B cell (primary cell): ENCODE data around the gene SIRT7. TPM values are rescaled to one million over a fixed set of nuclear protein-coding genes. Genes with fewer than 3 reads are reported as not detected.
A peak's percentile ranks its signal among the peaks of the same experiment; 100 is the strongest.

Experiments used
- ATAC-seq: fragments of 200-7000 bp; cut with Tn5 transposase; one replicate; pipeline ENCODE4 v1.10.0; 2021; ENCODE audit warnings: low read depth, mild to moderate bottlenecking, moderate number of reproducible peaks, moderate library complexity
- CTCF ChIA-PET: fragments of 350-600 bp; sonication (Branson Sonifier 250); formaldehyde crosslinking; loops from one replicate; lab custom pipeline; 2021; ENCODE audit warnings: antibody characterized with exemption, inconsistent platforms; lab: Charles Lee
- POLR2A ChIA-PET: fragments of 350-600 bp; sonication (Branson Sonifier 250); formaldehyde crosslinking; loops from one replicate; lab custom pipeline; 2021; ENCODE audit warnings: antibody characterized with exemption; lab: Charles Lee
- DNase-seq: peaks from one replicate; pipeline ENCODE4 v3.0.0; 2013
- H2AFZ ChIP-seq: 2 replicates; pipeline ENCODE4 v1.6.1; 2012; ENCODE audit warnings: mild to moderate bottlenecking, low read depth, low read length; ENCODE audit not compliant: insufficient read depth, poor library complexity, severe bottlenecking
- H3K27ac ChIP-seq, 2 donors: 1 replicate in 1 of 2; 2 replicates in 1 of 2; pipeline ENCODE4 v1.5.1; 2012 to 2013; ENCODE audit warnings: low read length in 2 of 2, mild to moderate bottlenecking in 2 of 2, moderate library complexity in 1 of 2
- H3K27me3 ChIP-seq, 4 experiments: fragments of 200-600 bp in 1 of 4; sonication (generic) in 1 of 4; replicated peaks in 1 of 4; 1 replicate in 2 of 4; 2 replicates in 2 of 4; pipeline versions ENCODE4 v1.6.1 to v1.7.0; 2013 to 2016; ENCODE audit warnings: low read length in 3 of 4, mild to moderate bottlenecking in 2 of 4, mixed read lengths in 1 of 4, moderate library complexity in 1 of 4; ENCODE audit not compliant: insufficient read depth in 4 of 4, control insufficient read depth in 3 of 4; ENCODE audit errors: control extremely low read depth in 1 of 4
- H3K36me3 ChIP-seq, 2 experiments: replicated peaks in 1 of 2; 1 replicate in 1 of 2; 2 replicates in 1 of 2; pipeline versions ENCODE4 v1.6.1 to v1.7.1; 2013; ENCODE audit warnings: low read length in 1 of 2; ENCODE audit not compliant: insufficient read depth in 2 of 2, control insufficient read depth in 1 of 2; ENCODE audit errors: control extremely low read depth in 1 of 2, extremely low read depth in 1 of 2
- H3K4me1 ChIP-seq, 2 donors: fragments of 200-600 bp in 1 of 2; sonication (generic) in 1 of 2; 1 replicate in 1 of 2; 2 replicates in 1 of 2; pipeline versions ENCODE4 v1.5.1 to v1.6.1; 2013 to 2017; ENCODE audit warnings: low read length in 2 of 2; ENCODE audit not compliant: control insufficient read depth in 2 of 2, insufficient read depth in 2 of 2
- H3K4me2 ChIP-seq: replicated peaks from 2 replicates; pipeline ENCODE3; 2012; ENCODE audit warnings: mild to moderate bottlenecking, low read depth, low read length; ENCODE audit not compliant: poor library complexity, severe bottlenecking
- H3K4me3 ChIP-seq, 5 experiments: fragments of 200-600 bp in 1 of 5; sonication (generic) in 1 of 5; 1 replicate in 3 of 5; 2 replicates in 2 of 5; pipeline versions ENCODE4 v1.5.1 to v1.7.0; 2011 to 2016; ENCODE audit warnings: low read length in 4 of 5, mild to moderate bottlenecking in 4 of 5, low read depth in 2 of 5, control low read depth in 1 of 5, moderate library complexity in 1 of 5; ENCODE audit not compliant: insufficient read depth in 1 of 5; ENCODE audit errors: control extremely low read depth in 1 of 5, extremely low read depth in 1 of 5
- H3K79me2 ChIP-seq: fragments of 200-600 bp; sonication (generic); one replicate; pipeline ENCODE4 v1.6.0; 2016; ENCODE audit warnings: low read length; ENCODE audit not compliant: control insufficient read depth, insufficient read depth
- H3K9ac ChIP-seq: fragments of 200-600 bp; sonication (generic); 2 replicates; pipeline ENCODE4 v1.6.1; 2017; ENCODE audit warnings: mild to moderate bottlenecking, low read length, moderate library complexity
- H3K9me3 ChIP-seq, 3 donors: one replicate each; pipeline versions ENCODE4 v1.6.1 to v1.7.1; 2013; ENCODE audit warnings: low read length in 2 of 3; ENCODE audit not compliant: control insufficient read depth in 2 of 3, insufficient read depth in 1 of 3; ENCODE audit errors: control extremely low read depth in 1 of 3
- H4K20me1 ChIP-seq: 2 replicates; pipeline ENCODE4 v1.6.0; 2012; ENCODE audit warnings: mild to moderate bottlenecking, low read length; ENCODE audit not compliant: insufficient read depth, control insufficient read depth, poor library complexity, severe bottlenecking
- H3K27ac Mint-ChIP-seq: one replicate; pipeline ENCODE4 v1.8.0; 2021; ENCODE audit warnings: mixed read lengths
- H3K27me3 Mint-ChIP-seq: one replicate; pipeline ENCODE4 v1.8.0; 2021; ENCODE audit warnings: mixed read lengths
- H3K4me1 Mint-ChIP-seq: one replicate; pipeline ENCODE4 v1.8.0; 2021; ENCODE audit warnings: mixed read lengths
- H3K4me3 Mint-ChIP-seq: one replicate; pipeline ENCODE4 v1.8.0; 2021; ENCODE audit warnings: mixed read lengths
- H3K9me3 Mint-ChIP-seq: one replicate; pipeline ENCODE4 v1.8.0; 2022; ENCODE audit warnings: mixed read lengths; ENCODE audit not compliant: insufficient read depth
- CTCF ChIP-seq: fragments of 200-600 bp; IDR thresholded peaks from one replicate; pipeline ENCODE4 v1.8.0; 2022; ENCODE audit warnings: antibody characterized with exemption, mild to moderate bottlenecking
- EZH2 ChIP-seq: IDR thresholded peaks from 2 replicates; pipeline ENCODE4 v1.6.1; 2012; ENCODE audit warnings: borderline replicate concordance, low read depth, mild to moderate bottlenecking, moderate library complexity, low read length; ENCODE audit not compliant: insufficient read depth, poor library complexity, severe bottlenecking
- WGBS: methylation state at CpG from one replicate; pipeline ENCODE4 v1.1.5; 2013; ENCODE audit warnings: missing lambda C conversion rate; ENCODE audit not compliant: insufficient coverage; 5-methylcytosine and 5-hydroxymethylcytosine counted together
- intact Hi-C: fragments of 100-400 bp; cut with micrococcal nuclease; formaldehyde crosslinking; loops from one replicate; pipeline ENCODE4 v1.10.0; 2022
- polyA plus RNA-seq: library from polyadenylated mRNA; depleted of rRNA; stranded (reverse); fragments of >200 nt; gene quantifications from 2 replicates; pipeline ENCODE4 v1.2.3, GENCODE V29; 2012
- total RNA-seq, 2 donors: library from RNA; stranded (reverse); fragments of 120-200 nt in 1 of 2; gene quantifications; 1 replicate in 1 of 2; 2 replicates in 1 of 2; pipeline versions ENCODE4 v1.2.3 to v1.2.4, GENCODE V29; 2013 to 2022

The SIRT7 gene
- total and polyA plus RNA-seq, 2 donors (not counting 1 experiment from before 2014, with no cell fraction given): 77.2 to 82.7 TPM

DNA sequence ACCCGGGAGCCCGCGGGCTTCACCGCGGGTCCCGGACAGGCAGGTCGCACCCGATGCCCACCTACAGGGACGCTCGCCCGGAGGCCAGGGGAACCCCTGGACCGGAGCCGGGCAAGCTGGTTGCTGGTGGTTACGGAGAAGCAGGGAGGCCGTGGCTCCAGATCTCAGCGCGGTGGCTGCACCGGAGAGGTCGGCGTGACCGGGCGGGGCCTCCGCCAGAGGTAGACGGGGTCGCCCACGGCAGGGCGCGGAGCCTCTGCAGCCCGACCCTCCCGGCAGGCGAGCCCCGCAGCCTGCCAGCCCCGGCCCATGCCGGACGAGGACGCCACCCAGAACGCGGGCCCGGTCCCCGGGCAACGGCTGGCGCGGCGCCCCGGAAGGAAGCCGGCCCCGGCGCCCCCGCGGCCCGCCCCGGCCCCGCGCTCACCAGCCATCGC, 7.1 kb downstream of the SIRT7 start:
- ChIA-PET POLR2A (no interaction called here), CTCF (interaction anchor here (0.6 kb wide), 1 partner anchor 791 kb away, joined by 3 read pairs; no protein-coding TSS in a partner anchor)
- Histone ChIP-seq H3K36me3 (peaks cover 0 to 42% of the 10 kb centered on the region in 2 experiments), H2AFZ (peak overlapping the region; percentile 74), H3K9ac (peak overlapping the region; percentile 73), H3K4me3 (peak overlapping the region; percentile 43 to 75 (median 65)), H4K20me1 (peaks cover 55% of the 10 kb centered on the region), H3K4me2 (peak overlapping the region; percentile 99), H3K79me2 (peaks cover 36% of the 10 kb centered on the region), H3K27me3 (no peaks in the 10 kb centered on the region), H3K9me3 (peaks cover 0 to 3% (median 0%) of the 10 kb centered on the region in 3 donors), H3K4me1 (peaks cover 10 to 17% of the 10 kb centered on the region in 2 donors), H3K27ac (peak overlapping the region in 1 of 2 donors; percentile 59)
- under 1% methylated on average over 55 of the region's 55 CpGs for WGBS
- Mint-ChIP-seq H3K4me3 (peak overlapping the region; percentile 86), H3K4me1 (peaks cover 11% of the 10 kb centered on the region), H3K9me3 (no peaks in the 10 kb centered on the region), H3K27me3 (no peaks in the 10 kb centered on the region), H3K27ac (no peak overlapping the region)
- intact Hi-C loops: loop anchor here (1.0 to 2.0 kb wide), 4 partner anchors 16 to 112 kb away; partner anchors contain the start of genes ALYREF, ANAPC11, LRRC45 and MAFG
- no peak for TF ChIP-seq CTCF
- DNase-seq (no peak), ATAC-seq (no peak)

GRCh38 chr17:81909966-81910839, 7.8 kb downstream of the SIRT7 start:
- Mint-ChIP-seq H3K4me3 (peak overlapping the region; percentile 86), H3K27ac (peak overlapping the region; percentile 63), H3K27me3 (no peaks in the 10 kb centered on the region), H3K4me1 (peaks cover 10% of the 10 kb centered on the region), H3K9me3 (no peaks in the 10 kb centered on the region)
- ChIA-PET POLR2A (no interaction called here), CTCF (no interaction called here)
- intact Hi-C loops: loop anchor here (2.0 kb wide), 1 partner anchor 17 kb away; the partner anchor contains the start of gene MAFG
- Histone ChIP-seq H2AFZ (peak overlapping the region; percentile 74), H3K4me2 (peak overlapping the region; percentile 99), H3K9me3 (peaks cover 0 to 3% (median 0%) of the 10 kb centered on the region in 3 donors), H4K20me1 (peaks cover 48% of the 10 kb centered on the region), H3K4me1 (peaks cover 10 to 14% of the 10 kb centered on the region in 2 donors), H3K36me3 (peaks cover 0 to 37% of the 10 kb centered on the region in 2 experiments), H3K79me2 (peaks cover 29% of the 10 kb centered on the region), H3K27me3 (no peaks in the 10 kb centered on the region), H3K9ac (peak overlapping the region; percentile 73), H3K4me3 (peak overlapping the region; percentile 43 to 75 (median 65)), H3K27ac (peak overlapping the region in 1 of 2 donors; percentile 59)
- WGBS: 41% methylated on average over 22 of the region's 23 CpGs
- no peak for DNase-seq
- no peak for TF ChIP-seq CTCF
- no peak for TF ChIP-seq EZH2
- no peak for ATAC-seq
